ENCODE measurements around the gene MKKS. TPM values are rescaled to one million over a fixed set of nuclear protein-coding genes. Genes with fewer than 3 reads are reported as not detected.

Gene MKKS
- total RNA-seq, 1 experiment from 2014 or later, result 20.9 TPM

DNA sequence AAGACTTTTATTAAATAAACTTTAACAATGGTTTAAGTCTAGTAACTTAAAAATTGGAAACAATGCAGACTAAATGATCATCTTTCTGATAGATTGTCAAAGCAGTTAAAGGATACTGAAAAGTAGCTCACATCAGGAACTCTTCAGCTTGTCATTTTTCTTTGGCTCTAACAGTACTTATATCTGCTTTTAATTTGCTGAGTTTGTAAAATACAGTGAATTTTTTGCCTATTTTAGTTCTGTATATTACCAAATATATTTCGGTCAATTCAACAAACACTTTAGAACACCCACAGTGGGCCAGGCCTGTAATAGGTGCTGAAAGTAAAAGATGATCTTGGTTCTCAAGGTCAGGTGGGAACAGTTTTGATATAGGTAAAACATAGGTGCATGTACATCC is 22.3 kb downstream of the MKKS start (continued):
- TF ChIP-seq, protein P1, sequence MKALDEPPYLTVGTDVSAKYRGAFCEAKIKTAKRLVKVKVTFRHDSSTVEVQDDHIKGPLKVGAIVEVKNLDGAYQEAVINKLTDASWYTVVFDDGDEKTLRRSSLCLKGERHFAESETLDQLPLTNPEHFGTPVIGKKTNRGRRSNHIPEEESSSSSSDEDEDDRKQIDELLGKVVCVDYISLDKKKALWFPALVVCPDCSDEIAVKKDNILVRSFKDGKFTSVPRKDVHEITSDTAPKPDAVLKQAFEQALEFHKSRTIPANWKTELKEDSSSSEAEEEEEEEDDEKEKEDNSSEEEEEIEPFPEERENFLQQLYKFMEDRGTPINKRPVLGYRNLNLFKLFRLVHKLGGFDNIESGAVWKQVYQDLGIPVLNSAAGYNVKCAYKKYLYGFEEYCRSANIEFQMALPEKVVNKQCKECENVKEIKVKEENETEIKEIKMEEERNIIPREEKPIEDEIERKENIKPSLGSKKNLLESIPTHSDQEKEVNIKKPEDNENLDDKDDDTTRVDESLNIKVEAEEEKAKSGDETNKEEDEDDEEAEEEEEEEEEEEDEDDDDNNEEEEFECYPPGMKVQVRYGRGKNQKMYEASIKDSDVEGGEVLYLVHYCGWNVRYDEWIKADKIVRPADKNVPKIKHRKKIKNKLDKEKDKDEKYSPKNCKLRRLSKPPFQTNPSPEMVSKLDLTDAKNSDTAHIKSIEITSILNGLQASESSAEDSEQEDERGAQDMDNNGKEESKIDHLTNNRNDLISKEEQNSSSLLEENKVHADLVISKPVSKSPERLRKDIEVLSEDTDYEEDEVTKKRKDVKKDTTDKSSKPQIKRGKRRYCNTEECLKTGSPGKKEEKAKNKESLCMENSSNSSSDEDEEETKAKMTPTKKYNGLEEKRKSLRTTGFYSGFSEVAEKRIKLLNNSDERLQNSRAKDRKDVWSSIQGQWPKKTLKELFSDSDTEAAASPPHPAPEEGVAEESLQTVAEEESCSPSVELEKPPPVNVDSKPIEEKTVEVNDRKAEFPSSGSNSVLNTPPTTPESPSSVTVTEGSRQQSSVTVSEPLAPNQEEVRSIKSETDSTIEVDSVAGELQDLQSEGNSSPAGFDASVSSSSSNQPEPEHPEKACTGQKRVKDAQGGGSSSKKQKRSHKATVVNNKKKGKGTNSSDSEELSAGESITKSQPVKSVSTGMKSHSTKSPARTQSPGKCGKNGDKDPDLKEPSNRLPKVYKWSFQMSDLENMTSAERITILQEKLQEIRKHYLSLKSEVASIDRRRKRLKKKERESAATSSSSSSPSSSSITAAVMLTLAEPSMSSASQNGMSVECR (CRISPR knock-in tag; IDR thresholded peaks at IDR 0.05; ENCODE audit: borderline replicate concordance), result no peak
- TF ChIP-seq PRRX2 (CRISPR knock-in tag; IDR thresholded peaks at IDR 0.05), result no peak

DNA sequence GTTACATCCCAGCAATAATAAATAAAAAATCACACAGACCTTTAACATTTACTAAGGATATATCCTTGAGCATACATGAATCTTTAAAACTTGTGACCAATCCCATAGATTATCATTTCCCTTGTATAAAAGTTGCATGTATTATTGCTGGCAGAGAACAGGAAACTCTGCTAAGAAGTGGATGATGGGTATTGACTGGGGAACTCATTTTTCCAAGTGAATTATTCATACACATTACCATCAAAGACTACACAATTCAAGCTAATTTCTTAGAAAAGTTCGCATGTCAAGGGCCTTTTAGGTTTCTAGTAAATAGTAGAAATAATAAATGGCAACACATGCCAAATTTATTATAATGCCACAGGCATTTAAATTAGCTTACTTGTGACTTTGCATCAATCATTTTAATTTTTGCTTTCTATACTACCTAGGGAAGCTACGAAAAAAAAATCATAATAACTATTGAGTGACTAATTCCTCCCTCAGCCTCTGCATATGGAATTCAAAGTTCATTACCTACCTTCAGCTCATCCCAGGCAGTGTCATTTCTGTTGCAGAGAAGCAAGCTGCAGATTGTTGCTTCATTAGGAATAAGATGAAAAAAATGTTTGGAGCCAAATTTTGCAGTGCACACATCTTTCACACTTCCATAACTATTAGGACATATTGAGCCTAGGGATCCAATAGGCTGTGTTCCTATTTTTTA is 25.8 kb downstream of the MKKS start:
- H3K4me1 Mint-ChIP-seq, result no peaks in the 10 kb centered on the region
- no peak for TF ChIP-seq TEAD1 (CRISPR knock-in tag; IDR thresholded peaks at IDR 0.05)
- POLR2A ChIA-PET, result no interaction called here

DNA sequence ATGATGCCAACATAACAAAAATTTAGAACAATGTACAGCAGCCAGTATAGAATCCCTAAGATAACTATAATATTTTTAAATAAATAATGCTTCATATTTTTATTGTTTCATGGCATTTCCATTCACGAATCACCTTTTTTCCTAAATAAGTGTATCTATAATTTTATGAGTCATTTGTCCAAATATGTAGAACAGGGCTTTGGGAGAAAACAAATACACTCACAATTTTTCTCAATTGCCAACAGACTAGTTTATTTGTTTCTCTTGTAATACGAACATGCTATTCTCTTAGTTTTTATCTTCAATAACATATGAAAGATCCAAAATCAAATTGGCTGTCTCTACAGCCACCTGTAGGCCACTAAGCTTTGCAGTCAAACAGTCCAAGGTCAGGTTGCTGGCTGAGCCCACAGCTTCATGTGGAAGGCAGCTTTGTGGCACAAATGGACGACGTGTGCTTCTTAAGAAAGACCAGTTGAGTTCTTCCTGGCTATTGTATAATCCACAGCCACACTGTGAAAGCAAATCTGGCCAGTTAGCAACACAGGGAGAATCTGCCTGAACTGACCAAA is 29.0 kb downstream of the MKKS start:
- ChIA-PET CTCF (no interaction called here), POLR2A (no interaction called here)
- ATAC-seq, result no peak
- no peak for TF ChIP-seq KAT7 (CRISPR knock-in tag; IDR thresholded peaks at IDR 0.05; ENCODE audit: borderline replicate concordance)
- TF ChIP-seq IRF2 (CRISPR knock-in tag; IDR thresholded peaks at IDR 0.05; ENCODE audit: borderline replicate concordance, low read depth), result no peak
- TF ChIP-seq, protein P2, sequence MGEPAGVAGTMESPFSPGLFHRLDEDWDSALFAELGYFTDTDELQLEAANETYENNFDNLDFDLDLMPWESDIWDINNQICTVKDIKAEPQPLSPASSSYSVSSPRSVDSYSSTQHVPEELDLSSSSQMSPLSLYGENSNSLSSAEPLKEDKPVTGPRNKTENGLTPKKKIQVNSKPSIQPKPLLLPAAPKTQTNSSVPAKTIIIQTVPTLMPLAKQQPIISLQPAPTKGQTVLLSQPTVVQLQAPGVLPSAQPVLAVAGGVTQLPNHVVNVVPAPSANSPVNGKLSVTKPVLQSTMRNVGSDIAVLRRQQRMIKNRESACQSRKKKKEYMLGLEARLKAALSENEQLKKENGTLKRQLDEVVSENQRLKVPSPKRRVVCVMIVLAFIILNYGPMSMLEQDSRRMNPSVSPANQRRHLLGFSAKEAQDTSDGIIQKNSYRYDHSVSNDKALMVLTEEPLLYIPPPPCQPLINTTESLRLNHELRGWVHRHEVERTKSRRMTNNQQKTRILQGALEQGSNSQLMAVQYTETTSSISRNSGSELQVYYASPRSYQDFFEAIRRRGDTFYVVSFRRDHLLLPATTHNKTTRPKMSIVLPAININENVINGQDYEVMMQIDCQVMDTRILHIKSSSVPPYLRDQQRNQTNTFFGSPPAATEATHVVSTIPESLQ (CRISPR knock-in tag; IDR thresholded peaks at IDR 0.05), result no peak
- TF ChIP-seq, protein P3, sequence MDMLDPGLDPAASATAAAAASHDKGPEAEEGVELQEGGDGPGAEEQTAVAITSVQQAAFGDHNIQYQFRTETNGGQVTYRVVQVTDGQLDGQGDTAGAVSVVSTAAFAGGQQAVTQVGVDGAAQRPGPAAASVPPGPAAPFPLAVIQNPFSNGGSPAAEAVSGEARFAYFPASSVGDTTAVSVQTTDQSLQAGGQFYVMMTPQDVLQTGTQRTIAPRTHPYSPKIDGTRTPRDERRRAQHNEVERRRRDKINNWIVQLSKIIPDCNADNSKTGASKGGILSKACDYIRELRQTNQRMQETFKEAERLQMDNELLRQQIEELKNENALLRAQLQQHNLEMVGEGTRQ (CRISPR knock-in tag; IDR thresholded peaks at IDR 0.05), result no peak
- TF ChIP-seq, protein P4, sequence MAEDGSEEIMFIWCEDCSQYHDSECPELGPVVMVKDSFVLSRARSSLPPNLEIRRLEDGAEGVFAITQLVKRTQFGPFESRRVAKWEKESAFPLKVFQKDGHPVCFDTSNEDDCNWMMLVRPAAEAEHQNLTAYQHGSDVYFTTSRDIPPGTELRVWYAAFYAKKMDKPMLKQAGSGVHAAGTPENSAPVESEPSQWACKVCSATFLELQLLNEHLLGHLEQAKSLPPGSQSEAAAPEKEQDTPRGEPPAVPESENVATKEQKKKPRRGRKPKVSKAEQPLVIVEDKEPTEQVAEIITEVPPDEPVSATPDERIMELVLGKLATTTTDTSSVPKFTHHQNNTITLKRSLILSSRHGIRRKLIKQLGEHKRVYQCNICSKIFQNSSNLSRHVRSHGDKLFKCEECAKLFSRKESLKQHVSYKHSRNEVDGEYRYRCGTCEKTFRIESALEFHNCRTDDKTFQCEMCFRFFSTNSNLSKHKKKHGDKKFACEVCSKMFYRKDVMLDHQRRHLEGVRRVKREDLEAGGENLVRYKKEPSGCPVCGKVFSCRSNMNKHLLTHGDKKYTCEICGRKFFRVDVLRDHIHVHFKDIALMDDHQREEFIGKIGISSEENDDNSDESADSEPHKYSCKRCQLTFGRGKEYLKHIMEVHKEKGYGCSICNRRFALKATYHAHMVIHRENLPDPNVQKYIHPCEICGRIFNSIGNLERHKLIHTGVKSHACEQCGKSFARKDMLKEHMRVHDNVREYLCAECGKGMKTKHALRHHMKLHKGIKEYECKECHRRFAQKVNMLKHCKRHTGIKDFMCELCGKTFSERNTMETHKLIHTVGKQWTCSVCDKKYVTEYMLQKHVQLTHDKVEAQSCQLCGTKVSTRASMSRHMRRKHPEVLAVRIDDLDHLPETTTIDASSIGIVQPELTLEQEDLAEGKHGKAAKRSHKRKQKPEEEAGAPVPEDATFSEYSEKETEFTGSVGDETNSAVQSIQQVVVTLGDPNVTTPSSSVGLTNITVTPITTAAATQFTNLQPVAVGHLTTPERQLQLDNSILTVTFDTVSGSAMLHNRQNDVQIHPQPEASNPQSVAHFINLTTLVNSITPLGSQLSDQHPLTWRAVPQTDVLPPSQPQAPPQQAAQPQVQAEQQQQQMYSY (CRISPR knock-in tag; IDR thresholded peaks at IDR 0.05), result no peak
- no peak for TF ChIP-seq GTF2I (CRISPR knock-in tag; conservative IDR thresholded peaks at IDR 0.05)
- TF ChIP-seq NR3C1 (CRISPR knock-in tag; conservative IDR thresholded peaks at IDR 0.05; ENCODE audit: low read depth), result no peak
- TF ChIP-seq, protein P5, sequence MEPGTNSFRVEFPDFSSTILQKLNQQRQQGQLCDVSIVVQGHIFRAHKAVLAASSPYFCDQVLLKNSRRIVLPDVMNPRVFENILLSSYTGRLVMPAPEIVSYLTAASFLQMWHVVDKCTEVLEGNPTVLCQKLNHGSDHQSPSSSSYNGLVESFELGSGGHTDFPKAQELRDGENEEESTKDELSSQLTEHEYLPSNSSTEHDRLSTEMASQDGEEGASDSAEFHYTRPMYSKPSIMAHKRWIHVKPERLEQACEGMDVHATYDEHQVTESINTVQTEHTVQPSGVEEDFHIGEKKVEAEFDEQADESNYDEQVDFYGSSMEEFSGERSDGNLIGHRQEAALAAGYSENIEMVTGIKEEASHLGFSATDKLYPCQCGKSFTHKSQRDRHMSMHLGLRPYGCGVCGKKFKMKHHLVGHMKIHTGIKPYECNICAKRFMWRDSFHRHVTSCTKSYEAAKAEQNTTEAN (CRISPR knock-in tag; IDR thresholded peaks at IDR 0.05), result no peak
- TF ChIP-seq SP1 (CRISPR knock-in tag; conservative IDR thresholded peaks at IDR 0.05), result no peak
- no peak for TF ChIP-seq CREM (CRISPR knock-in tag; IDR thresholded peaks at IDR 0.05)
- TF ChIP-seq, protein P6, sequence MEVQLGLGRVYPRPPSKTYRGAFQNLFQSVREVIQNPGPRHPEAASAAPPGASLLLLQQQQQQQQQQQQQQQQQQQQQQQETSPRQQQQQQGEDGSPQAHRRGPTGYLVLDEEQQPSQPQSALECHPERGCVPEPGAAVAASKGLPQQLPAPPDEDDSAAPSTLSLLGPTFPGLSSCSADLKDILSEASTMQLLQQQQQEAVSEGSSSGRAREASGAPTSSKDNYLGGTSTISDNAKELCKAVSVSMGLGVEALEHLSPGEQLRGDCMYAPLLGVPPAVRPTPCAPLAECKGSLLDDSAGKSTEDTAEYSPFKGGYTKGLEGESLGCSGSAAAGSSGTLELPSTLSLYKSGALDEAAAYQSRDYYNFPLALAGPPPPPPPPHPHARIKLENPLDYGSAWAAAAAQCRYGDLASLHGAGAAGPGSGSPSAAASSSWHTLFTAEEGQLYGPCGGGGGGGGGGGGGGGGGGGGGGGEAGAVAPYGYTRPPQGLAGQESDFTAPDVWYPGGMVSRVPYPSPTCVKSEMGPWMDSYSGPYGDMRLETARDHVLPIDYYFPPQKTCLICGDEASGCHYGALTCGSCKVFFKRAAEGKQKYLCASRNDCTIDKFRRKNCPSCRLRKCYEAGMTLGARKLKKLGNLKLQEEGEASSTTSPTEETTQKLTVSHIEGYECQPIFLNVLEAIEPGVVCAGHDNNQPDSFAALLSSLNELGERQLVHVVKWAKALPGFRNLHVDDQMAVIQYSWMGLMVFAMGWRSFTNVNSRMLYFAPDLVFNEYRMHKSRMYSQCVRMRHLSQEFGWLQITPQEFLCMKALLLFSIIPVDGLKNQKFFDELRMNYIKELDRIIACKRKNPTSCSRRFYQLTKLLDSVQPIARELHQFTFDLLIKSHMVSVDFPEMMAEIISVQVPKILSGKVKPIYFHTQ (CRISPR knock-in tag; IDR thresholded peaks at IDR 0.05), result no peak
- TF ChIP-seq ZNF219 (CRISPR knock-in tag; IDR thresholded peaks at IDR 0.05; ENCODE audit: borderline replicate concordance), result no peak

More for the DNA sequence above, 25.8 kb downstream of the MKKS start:
- no peak for DNase-seq (ENCODE audit: low spot score)
- CTCF ChIA-PET, result no interaction called here
- peaks cover 10% of the 10 kb centered on the region for H3K36me3 Mint-ChIP-seq
- H3K27ac Mint-ChIP-seq, result no peak overlapping the region
- H3K27me3 Mint-ChIP-seq (ENCODE audit: low read depth), result no peaks in the 10 kb centered on the region
- no peak for ATAC-seq
- no peaks in the 10 kb centered on the region for H3K9me3 Mint-ChIP-seq
- H3K4me3 Mint-ChIP-seq, result no peak overlapping the region

More for the DNA sequence above, 29.0 kb downstream of the MKKS start:
- Mint-ChIP-seq H3K4me3 (no peak overlapping the region), H3K36me3 (peaks cover 4% of the 10 kb centered on the region; the same call in 1 of the 2 replicates), H3K9me3 (no peaks in the 10 kb centered on the region), H3K27me3 (ENCODE audit: low read depth) (no peaks in the 10 kb centered on the region), H3K27ac (no peak overlapping the region), H3K4me1 (no peaks in the 10 kb centered on the region)
- no peak for DNase-seq (ENCODE audit: low spot score)

Measured in WTC11 (cell line).